Kidney (tissue), 14 donors: Measurements from ENCODE around the gene SPATA33. TPM values are rescaled to one million over a fixed set of nuclear protein-coding genes. Genes with fewer than 3 reads are reported as not detected.

Experiments used
- DNase-seq, 5 donors: peaks; one replicate each; pipeline ENCODE4 v3.0.0-alpha.2; 2013 to 2020
- FAIRE-seq: peaks from 2 replicates; lab custom pipeline; 2012; peaks lifted over from hg19 to GRCh38; lab: Jason Lieb, UNC
- H3K27ac ChIP-seq, 2 donors: one replicate each; pipeline ENCODE4 v1.7.0; 2013; ENCODE audit warnings: low read depth in 2 of 2, low read length in 2 of 2, inconsistent platforms in 1 of 2
- H3K27me3 ChIP-seq: one replicate; pipeline ENCODE4 v1.7.1; 2013; ENCODE audit warnings: low read length, inconsistent platforms; ENCODE audit not compliant: control insufficient read depth, insufficient read depth
- H3K36me3 ChIP-seq, 3 donors: one replicate each; pipeline versions ENCODE4 v1.7.0 to v1.7.1; 2013; ENCODE audit warnings: low read length in 3 of 3, control low read depth in 1 of 3, inconsistent platforms in 1 of 3; ENCODE audit not compliant: insufficient read depth in 3 of 3, control insufficient read depth in 2 of 3
- H3K4me1 ChIP-seq, 3 donors: one replicate each; pipeline versions ENCODE4 v1.7.0 to v1.7.1; 2013; ENCODE audit warnings: low read length in 3 of 3, inconsistent platforms in 1 of 3, low read depth in 1 of 3; ENCODE audit not compliant: control insufficient read depth in 2 of 3, insufficient read depth in 2 of 3
- H3K4me3 ChIP-seq, 3 donors: one replicate each; pipeline versions ENCODE4 v1.7.0 to v1.8.1; 2013; ENCODE audit warnings: low read length in 3 of 3, control low read depth in 1 of 3, inconsistent platforms in 1 of 3
- H3K9ac ChIP-seq, 3 donors: one replicate each; pipeline versions ENCODE4 v1.7.0 to v1.7.1; 2013; ENCODE audit warnings: low read length in 3 of 3, control low read depth in 1 of 3, inconsistent platforms in 1 of 3
- H3K9me3 ChIP-seq, 3 donors: one replicate each; pipeline versions ENCODE4 v1.7.0 to v1.7.1; 2013; ENCODE audit warnings: low read length in 3 of 3, control low read depth in 1 of 3, inconsistent platforms in 1 of 3; ENCODE audit not compliant: control insufficient read depth in 2 of 3, insufficient read depth in 1 of 3
- intact Hi-C: fragments of 100-400 bp; cut with DNase I; formaldehyde crosslinking; loops from one replicate; pipeline ENCODE4 v1.11.1; 2022
- polyA plus RNA-seq: library from polyadenylated mRNA; stranded (reverse); fragments of 350-450 nt; fragmentation: Illumina TruSeq; extraction: RNeasy Lipid Tissue Mini Kit (QIAGEN cat#74804); gene quantifications from one replicate; pipeline ENCODE4 v1.2.3, GENCODE V29; 2014; ENCODE audit warnings: low read depth, low replicate concordance; ENCODE audit not compliant: insufficient read depth
- total RNA-seq: library from RNA; stranded (reverse); fragmentation: NEBNext Ultra II Directional; extraction: Animal tissue kit (Norgen Biotek cat#: 25700); gene quantifications from one replicate; pipeline ENCODE4 v1.2.1, GENCODE V29; 2021
- TF ChIP-seq, protein P1 (sequence below): IDR thresholded peaks from 3 replicates; pipeline ENCODE4 v1.5.1; 2012; ENCODE audit warnings: mild to moderate bottlenecking, moderate library complexity, borderline replicate concordance; ENCODE audit not compliant: insufficient read depth; ENCODE audit errors: extremely low read depth
- donor health status: control.
- donor health status: control.
- donor health status: control.
- donor health status: control.
- donor health status: control.
- donor health status: DM: yes; HTN: yes; CAD: no.
- donor health status: Normal renal cell carcinoma (clear cell type).

SPATA33 gene
- total and polyA plus RNA-seq, 2 donors from 2014 or later = 13.4 to 16.3 TPM

DNA sequence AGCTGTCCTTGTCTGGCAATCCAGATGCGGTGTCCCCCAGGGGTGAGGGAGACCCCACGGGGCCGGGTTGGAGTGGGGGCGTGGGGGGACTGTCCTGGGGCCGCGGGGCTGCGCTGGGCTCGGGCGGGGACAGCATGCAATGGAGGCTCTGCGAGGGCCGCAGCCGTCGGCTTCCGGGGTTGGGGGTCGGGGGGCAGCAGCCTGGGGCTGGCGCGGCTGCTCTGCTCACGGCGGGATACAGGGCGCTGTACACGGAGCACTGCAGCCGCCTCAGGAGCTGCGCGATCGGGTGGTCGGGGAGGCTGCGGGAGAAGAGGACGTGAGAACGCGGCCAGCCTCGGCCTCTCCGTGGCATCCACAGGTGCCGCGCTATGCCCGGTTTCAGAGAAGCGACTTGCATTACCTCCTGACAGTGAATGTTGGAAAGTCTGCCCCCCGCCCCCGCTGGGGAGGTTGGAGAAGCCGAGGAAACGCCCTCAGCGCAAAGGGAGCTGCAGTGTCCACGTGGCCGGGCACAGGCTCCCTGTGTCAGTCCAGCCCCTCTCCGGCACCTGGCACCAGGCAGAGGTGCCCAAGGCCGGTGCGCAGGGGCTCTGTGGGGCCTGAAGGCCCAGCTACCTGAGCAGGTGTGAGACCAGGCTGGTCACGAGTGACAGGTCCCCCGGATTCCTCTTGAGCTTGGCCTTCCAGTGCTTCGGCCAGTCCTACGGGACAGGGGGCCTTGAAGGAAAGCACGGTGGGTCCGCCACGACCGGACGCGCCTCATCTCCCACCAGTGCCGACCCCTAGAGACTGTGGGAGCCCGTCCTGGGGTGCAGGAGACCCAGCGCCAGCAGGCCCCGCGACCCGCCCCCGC is 53.3 kb downstream of the SPATA33 start:
- TF ChIP-seq, protein P1, sequence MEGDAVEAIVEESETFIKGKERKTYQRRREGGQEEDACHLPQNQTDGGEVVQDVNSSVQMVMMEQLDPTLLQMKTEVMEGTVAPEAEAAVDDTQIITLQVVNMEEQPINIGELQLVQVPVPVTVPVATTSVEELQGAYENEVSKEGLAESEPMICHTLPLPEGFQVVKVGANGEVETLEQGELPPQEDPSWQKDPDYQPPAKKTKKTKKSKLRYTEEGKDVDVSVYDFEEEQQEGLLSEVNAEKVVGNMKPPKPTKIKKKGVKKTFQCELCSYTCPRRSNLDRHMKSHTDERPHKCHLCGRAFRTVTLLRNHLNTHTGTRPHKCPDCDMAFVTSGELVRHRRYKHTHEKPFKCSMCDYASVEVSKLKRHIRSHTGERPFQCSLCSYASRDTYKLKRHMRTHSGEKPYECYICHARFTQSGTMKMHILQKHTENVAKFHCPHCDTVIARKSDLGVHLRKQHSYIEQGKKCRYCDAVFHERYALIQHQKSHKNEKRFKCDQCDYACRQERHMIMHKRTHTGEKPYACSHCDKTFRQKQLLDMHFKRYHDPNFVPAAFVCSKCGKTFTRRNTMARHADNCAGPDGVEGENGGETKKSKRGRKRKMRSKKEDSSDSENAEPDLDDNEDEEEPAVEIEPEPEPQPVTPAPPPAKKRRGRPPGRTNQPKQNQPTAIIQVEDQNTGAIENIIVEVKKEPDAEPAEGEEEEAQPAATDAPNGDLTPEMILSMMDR = no peak
- Histone ChIP-seq H3K9ac (no peak overlapping the region), H3K27ac (no peak overlapping the region), H3K9me3 (no peaks in the 10 kb centered on the region), H3K4me3 (no peak overlapping the region), H3K4me1 (no peaks in the 10 kb centered on the region), H3K36me3 (no peaks in the 10 kb centered on the region), H3K27me3 (no peaks in the 10 kb centered on the region)
- FAIRE-seq (no peak), DNase-seq (peak in 4 of 5 donors; percentile 31 to 76 (median 43))
- intact Hi-C loops = no loop called here

DNA sequence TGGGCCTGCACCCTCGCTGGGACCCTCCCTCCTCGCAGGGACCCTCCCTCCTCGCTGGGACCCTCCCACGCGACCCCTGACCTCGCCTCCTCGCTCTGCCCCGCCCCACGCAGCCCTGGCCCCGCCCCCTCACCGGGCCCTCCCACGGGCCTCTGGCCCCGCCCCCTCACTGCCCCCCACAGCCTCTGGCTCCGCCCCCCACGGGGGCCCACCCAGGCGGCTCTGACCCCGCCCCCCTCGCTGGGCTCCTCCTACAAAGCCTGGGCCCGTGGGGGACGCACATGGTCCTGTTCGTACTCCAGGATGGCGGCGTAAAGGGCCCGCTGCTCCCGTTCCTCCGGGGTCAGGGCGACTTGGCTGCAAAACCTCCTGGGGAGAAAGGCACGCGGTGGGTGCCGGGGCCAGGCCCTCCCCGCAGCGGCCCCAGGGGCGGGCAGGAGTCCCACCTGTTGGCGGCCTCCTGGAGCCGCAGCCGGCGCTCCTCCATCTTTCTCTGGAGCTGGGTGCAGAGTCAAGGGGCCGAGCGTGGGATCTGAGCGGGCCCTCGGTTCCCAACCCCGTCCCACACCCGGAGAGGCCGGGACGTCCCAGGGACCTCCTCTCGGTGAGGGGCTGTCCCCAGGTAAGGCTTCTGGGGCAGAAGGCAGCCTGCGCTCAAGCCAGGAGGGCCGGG is 54.1 kb downstream of the SPATA33 start:
- intact Hi-C loops = no loop called here
- Histone ChIP-seq H3K9me3 (no peaks in the 10 kb centered on the region), H3K4me1 (no peaks in the 10 kb centered on the region), H3K27ac (no peak overlapping the region), H3K9ac (no peak overlapping the region), H3K27me3 (no peaks in the 10 kb centered on the region), H3K36me3 (no peaks in the 10 kb centered on the region), H3K4me3 (peak overlapping the region in 1 of 3 donors; percentile 6)
- FAIRE-seq (no peak), DNase-seq (peak; percentile 70 to 89 (median 79))
- TF ChIP-seq, protein P1 = no peak

DNA sequence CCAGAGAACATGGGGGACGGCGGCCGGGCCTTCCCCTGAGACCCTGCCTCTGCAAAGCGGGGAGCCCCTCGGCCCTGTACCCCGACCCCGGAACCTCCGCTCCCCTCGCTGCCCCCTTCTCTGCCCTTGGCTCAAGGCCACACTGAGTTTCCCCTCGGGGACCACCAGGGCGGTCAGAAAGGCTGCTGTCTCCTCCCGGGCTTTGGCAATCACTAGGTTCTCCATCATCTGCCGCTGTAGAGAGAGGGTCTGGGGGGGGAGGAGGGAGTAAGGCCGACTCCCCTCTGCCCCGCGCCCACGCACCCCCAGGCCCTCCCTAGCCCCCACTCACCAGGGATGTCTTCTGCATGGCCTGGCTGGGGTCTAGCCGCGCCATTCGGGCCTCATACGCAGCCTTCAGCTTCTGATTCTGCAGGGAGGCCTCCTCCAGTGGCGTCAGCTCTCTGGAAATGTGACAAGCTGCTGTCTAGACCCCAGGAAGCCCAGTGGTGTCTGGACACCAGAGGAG is 54.7 kb downstream of the SPATA33 start:
- peak in 2 of 5 donors; percentile 40 to 63 for DNase-seq
- H3K9ac ChIP-seq = no peak overlapping the region

More for the DNA sequence above, 54.7 kb downstream of the SPATA33 start:
- TF ChIP-seq, protein P1 = no peak
- intact Hi-C loops = no loop called here
- no peak overlapping the region for H3K27ac ChIP-seq
- H3K4me1 ChIP-seq = no peaks in the 10 kb centered on the region
- peak overlapping the region in 1 of 3 donors; percentile 6 for H3K4me3 ChIP-seq
- no peaks in the 10 kb centered on the region for H3K9me3 ChIP-seq
- no peak for FAIRE-seq
- H3K36me3 ChIP-seq = no peaks in the 10 kb centered on the region
- no peaks in the 10 kb centered on the region for H3K27me3 ChIP-seq
